ENCODE data around the gene ATP1B1. TPM values are rescaled to one million over a fixed set of nuclear protein-coding genes. Genes with fewer than 3 reads are reported as not detected.
"Not testable (repeated sequence)": the region's sequence is repeated elsewhere in the genome, so short reads cannot be mapped to it uniquely, and the experiment has no call there.

ATP1B1 gene
- total RNA-seq, 1 experiment from 2014 or later: 91.9 TPM

- DNase-seq (ENCODE audit: extremely low read depth, low read depth): no peak
Observed at GRCh38 chr1:169113613-169114119, 7.2 kb downstream of the ATP1B1 start.

GRCh38 chr1:169115891-169116585 lies 9.5 kb downstream of the ATP1B1 start:
- no peak for DNase-seq (ENCODE audit: extremely low read depth, low read depth)

GRCh38 chr1:169117014-169117413 lies 10.5 kb downstream of the ATP1B1 start:
- DNase-seq (ENCODE audit: extremely low read depth, low read depth): no peak

- no peak for DNase-seq (ENCODE audit: extremely low read depth, low read depth)
Observed at GRCh38 chr1:169117599-169117998, 11.1 kb downstream of the ATP1B1 start.

- DNase-seq (ENCODE audit: extremely low read depth, low read depth): no peak
Observed at GRCh38 chr1:169118227-169118626, 11.7 kb downstream of the ATP1B1 start.

GRCh38 chr1:169119405-169119804 lies 12.9 kb downstream of the ATP1B1 start:
- DNase-seq (ENCODE audit: extremely low read depth, low read depth): no peak

- DNase-seq (ENCODE audit: extremely low read depth, low read depth): no peak
Observed at GRCh38 chr1:169120066-169120465, 13.6 kb downstream of the ATP1B1 start.

GRCh38 chr1:169121146-169121923 lies 14.8 kb downstream of the ATP1B1 start:
- DNase-seq (ENCODE audit: extremely low read depth, low read depth): no peak

GRCh38 chr1:169122976-169123375 lies 16.5 kb downstream of the ATP1B1 start:
- no peak for DNase-seq (ENCODE audit: extremely low read depth, low read depth)

GRCh38 chr1:169124459-169124858 lies 18.0 kb downstream of the ATP1B1 start:
- no peak for DNase-seq (ENCODE audit: extremely low read depth, low read depth)

GRCh38 chr1:169125597-169125996 lies 19.1 kb downstream of the ATP1B1 start:
- DNase-seq (ENCODE audit: extremely low read depth, low read depth): not testable (repeated sequence)

GRCh38 chr1:169126335-169126734 lies 19.8 kb downstream of the ATP1B1 start:
- DNase-seq (ENCODE audit: extremely low read depth, low read depth): no peak

GRCh38 chr1:169127305-169127704 lies 20.8 kb downstream of the ATP1B1 start:
- no peak for DNase-seq (ENCODE audit: extremely low read depth, low read depth)

GRCh38 chr1:169128562-169128961 lies 22.1 kb downstream of the ATP1B1 start:
- DNase-seq (ENCODE audit: extremely low read depth, low read depth): no peak

GRCh38 chr1:169129109-169129784 lies 22.8 kb downstream of the ATP1B1 start:
- no peak for DNase-seq (ENCODE audit: extremely low read depth, low read depth)

GRCh38 chr1:169130683-169131082 lies 24.2 kb downstream of the ATP1B1 start:
- no peak for DNase-seq (ENCODE audit: extremely low read depth, low read depth)

- no peak for DNase-seq (ENCODE audit: extremely low read depth, low read depth)
Observed at GRCh38 chr1:169132512-169133227, 26.2 kb downstream of the ATP1B1 start.

GRCh38 chr1:169133228-169133576 lies 26.7 kb downstream of the ATP1B1 start:
- DNase-seq (ENCODE audit: extremely low read depth, low read depth): no peak

GRCh38 chr1:169133801-169134502 lies 27.5 kb downstream of the ATP1B1 start:
- DNase-seq (ENCODE audit: extremely low read depth, low read depth): no peak

GRCh38 chr1:169137357-169137756 lies 30.9 kb downstream of the ATP1B1 start:
- DNase-seq (ENCODE audit: extremely low read depth, low read depth): no peak

Measured in NCI-H460 (cell line).